Measurements from ENCODE around the gene CD47.

Gene CD47

DNA sequence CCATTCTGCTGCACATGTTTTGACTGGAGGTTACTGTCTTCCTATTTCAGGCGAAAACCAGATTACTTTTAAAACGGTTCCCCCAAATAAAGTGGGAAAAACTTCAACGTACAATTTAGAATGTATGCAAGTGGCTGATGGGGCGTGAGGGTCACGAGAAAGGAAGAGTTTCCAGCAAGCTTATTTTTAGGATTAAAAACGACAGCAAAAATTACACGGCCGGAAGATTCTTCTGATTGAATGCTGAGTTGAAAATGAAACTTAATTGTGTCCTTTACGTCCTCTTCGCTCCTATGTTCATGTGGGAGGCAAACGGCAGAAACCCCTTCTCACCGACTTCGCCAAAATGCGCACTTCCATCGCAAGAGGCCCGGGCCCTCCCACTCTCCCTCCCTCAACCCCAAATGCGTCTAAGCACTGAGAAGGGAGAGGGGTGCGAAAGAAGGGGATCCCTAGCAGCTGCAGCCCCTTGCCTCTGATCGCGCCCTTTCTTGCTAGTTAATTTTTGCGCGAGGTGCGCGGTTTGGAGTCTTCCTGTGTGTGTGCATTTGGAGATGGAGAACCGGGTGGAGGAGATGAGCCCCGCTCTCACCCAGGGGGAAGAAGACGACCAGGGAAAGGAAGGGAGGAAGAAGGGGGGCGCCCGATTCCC is 656 bp downstream of the CD47 start:
- DNase-seq, result no peak

DNA sequence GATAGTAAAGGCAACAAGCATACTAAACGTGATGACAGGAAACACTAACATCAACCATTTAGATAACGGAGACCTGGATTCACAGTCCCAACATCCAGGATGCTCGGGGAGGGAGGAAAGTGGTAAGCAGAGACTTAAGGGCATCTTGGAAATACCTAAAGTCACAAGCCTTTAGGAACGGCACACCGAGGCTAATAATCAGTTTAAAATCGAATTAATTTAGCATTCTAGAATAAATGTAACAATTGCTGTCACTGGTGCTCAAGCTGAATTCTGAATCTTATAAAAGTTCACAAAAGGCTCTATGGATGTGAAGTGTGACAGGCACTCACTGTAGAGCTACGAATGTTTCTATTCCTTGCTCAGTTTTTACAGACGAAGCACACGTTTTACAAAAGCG is 1.3 kb downstream of the CD47 start:
- DNase-seq, result no peak

DNA sequence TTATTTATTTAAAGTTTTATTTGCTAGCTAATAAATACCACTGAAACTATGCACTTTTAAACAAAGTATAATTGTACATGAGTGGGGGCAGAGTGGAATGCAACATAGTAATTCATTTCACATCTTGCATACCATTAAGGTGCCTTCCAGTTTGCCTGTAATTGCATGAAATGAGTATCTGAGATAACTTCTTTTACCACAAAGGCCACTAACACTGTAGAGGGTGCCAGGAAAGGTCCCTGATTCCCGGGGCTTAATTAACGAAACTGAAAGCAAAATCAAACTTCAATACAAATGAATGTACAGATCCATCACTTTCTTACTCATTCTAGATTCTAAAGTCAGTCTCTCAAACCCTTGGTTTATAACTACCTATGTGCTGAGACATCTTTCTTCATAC is 2.1 kb downstream of the CD47 start:
- DNase-seq, result no peak

DNA sequence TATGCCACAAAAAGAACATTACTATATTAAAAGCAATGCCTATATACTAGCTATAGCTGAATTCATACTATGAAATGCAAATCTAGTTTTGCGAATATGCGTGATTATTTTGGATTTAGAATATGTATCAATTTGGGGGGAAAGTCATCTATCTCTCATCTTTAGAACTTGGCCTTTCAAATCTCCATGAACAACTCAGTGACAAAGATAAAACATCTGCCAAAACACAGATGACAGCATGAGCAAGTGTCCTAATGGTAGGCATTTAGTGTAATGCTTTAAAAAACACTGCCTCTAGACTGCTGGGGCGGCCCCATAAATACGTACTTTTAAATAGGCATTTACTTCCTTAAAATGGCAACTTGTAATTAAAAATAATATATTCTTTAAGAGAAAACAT is 2.7 kb downstream of the CD47 start:
- DNase-seq, result no peak

DNA sequence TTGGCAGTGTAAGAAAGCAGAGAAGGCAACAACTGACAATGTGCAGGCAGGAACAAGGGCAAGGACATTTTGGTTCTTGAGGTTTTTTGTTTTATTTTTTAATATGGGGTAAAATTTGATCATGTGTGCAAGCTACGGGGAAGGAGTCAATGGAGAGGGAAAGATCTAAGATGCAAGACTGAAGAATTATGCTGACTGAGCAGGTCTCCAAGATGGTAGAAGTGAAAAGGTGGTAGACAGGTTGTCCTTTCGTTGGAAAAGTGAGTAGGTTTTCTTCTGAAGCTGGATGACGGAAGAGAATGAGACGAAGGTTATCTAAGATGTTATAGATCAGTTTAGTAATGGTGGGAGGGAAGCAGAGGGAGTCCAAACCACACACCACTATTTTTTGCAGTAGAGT is 4.2 kb downstream of the CD47 start:
- DNase-seq, result no peak

DNA sequence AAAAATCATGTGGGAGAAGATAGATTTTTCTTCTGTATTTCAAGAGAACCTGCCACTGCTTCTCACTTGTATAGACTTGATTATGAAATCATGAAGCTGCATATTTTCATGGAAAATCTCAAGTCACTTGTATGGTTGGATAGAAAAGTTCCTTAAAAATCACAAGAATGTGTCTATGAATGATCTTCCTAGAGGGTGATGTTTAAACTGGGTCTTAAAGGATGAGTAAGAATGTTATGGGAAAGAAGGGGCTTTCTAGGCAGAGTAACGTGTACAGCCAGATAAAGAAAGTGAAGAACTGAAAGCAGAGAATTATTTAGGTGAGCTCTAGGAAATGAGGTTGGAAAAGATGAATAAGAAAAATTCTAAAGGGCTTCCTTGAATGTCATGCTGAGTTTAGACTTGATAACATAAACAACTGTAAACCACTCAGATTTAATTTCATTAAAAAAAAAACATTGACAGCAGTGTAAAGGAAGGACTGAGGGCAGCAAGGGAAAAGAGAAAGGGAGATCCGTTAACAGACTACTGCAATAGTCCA is 5.0 kb downstream of the CD47 start:
- no peak for DNase-seq

DNA sequence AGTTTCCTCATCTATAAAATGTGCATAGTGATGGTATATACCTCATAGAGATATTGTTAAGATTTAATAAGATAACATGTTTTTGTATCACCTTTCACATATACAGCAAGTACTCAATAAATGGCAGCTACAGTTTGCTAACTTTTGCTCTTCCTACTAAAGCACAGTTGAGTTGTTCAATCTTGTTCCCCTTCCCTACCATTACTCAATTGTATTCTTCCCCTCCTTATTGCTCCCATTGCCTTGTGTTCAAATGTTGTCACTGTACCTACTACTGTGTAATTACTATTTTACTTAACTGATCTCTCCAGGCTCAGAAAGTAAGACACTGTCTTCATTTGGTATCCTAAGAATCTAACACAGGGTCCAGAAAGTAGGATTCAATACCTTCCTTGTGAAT is 5.5 kb downstream of the CD47 start:
- DNase-seq, result no peak

DNA sequence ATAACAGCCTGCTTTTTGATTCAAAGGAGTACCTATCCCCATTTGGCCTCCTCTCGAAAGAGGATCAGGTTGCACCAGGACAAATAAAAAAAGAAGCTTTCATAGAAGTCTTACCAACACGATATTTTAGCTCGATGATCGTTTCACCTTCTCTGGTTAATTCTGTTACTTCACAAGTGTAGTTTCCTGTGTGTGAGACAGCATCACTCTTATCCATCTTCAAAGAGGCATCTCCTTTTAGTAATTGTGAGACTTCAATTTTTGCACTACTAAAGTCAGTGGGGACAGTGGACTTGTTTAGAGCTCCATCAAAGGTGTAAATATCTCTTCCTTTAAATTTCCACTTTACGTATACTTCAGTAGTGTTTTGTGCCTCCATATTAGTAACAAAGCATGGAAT is 11.0 kb downstream of the CD47 start:
- DNase-seq, result no peak

DNA sequence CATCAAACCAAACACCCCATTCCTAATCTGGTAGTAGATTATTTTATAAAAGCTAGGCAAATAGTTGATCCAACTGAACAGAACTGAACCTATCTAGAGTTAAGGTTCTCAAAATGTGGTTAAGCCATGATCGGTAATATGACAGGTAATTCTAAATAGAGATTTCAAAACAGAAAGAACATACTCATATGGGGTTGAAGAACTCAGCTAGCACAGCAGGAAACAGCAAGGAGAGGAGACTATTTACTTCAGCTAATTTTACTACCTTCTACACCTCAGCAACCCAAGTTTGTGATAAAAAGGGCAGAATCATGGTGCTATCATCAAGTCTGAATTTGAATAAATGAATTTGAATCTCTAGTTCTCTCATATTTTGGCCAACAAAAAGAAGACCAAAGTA is 11.8 kb downstream of the CD47 start:
- no peak for DNase-seq

DNA sequence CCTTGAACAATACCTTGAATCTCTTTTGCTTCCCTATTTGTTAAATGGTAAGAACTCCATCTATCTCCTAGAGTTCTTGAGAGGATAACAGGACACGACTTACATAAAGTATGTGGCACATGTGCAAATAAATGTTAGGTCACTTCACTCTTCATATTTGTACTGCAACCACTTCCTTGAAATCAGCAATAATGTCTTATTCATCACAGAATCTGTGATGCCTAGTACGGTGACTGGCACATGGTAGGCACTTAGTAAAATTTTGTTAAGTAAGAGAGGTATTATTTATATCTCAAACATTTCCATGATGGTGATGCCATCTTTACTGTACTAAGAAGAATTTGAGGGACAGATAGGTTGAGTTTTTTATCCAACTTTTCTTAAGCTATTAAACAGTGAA is 14.3 kb downstream of the CD47 start:
- DNase-seq, result no peak

DNA sequence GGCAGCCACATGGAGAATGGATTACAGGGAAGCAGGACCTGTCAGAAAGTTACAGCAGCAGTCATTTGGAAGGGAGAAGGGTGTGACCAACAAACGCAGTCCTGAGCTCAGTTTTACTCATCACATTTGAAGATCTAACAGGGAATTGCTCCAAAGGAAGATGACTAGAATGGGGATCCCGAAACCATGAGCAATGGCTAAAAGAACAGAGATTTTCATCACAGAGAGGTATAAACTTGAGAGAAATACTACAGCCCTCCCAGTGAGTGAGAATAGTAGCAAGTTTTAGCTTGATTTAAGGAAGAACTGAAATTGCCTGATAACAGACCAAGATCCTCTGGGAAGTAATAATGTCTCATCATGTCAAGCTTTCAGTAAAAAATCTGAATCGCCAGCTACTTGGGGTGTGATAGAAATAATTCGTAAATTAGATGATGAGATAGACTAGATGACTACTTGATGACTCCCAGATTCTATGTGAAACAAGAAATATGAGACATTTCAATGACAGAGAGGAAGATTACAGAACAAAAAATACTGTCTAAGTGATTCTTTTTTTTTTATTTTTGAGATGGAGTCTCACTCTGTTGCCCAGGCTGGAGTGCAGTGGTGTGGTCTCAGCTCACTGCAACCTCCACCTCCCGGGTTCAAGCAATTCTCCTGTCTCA is 16.9 kb downstream of the CD47 start:
- DNase-seq, result no peak

DNA sequence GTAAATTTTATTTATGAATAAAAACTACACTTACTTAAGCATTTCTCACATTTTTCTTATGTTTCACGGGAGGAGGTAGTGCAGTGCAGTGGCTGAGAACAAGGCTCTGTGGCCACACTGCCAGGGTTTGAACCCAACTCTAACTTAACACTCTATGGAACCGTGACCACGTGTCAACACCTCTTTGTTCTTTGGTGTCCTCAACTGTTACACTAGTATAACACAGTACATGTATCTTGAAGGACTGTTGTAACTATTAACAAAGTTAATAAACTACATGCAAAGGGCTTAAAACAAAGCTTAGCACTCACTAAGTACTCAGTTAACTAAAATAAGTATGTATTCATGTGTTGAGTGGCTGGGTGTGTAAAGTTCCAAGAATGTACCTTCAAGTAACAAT is 19.5 kb downstream of the CD47 start:
- no peak for DNase-seq

DNA sequence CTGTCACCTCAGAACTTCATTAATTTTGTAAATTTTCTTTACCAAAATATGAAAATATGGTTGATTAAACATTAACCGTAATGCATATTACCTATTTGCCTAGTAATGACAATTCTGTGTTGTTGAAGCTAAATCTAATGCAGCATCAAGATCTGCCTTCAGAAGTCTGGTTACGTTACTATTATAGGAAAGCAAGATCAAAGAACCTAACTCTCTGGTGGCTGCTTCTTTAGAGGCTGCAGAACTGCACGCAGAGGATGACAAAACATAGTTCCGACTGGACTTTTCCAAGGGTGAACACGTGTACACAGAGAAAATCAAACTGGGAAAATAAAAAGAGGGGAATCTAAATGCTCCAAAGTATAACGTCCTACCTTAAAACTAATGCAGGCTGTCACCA is 20.5 kb downstream of the CD47 start:
- DNase-seq, result no peak

DNA sequence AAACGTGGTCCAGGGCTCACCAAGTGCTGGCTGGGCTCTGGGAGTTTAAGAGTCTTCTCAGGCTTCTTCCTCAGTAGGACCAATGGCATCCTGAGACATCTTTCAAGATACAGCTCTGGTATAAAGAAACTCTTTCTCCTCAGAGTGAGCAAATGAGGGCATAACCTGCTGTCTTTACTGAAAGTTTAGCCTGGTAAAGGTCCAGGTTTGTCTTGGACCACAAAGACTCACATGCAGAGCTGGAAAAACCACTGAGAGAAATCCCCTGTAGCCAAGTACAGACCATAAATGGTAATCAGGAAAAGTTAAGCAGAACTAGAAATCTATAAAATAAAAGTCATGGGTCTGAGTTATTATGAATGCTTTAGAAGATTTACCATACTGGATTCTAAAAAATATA is 23.1 kb downstream of the CD47 start:
- no peak for DNase-seq

DNA sequence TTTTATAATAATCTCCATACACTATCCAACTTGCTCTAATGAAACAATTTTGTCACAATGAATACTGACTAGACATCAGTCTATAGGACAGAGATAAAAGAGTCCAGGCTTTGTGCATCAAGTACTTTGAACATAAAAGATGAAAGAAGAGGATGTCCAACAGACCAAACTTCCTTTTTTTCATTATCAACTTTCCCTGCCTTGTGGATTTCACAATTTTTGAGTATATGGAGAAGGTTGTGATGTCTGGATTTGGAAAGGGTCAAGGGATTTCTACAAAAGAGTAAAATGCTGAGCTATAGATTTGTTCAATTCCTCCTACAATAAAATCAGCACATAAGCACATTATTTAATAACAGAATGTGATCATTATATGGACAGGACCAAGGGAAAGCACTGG is 25.7 kb downstream of the CD47 start:
- DNase-seq, result no peak

DNA sequence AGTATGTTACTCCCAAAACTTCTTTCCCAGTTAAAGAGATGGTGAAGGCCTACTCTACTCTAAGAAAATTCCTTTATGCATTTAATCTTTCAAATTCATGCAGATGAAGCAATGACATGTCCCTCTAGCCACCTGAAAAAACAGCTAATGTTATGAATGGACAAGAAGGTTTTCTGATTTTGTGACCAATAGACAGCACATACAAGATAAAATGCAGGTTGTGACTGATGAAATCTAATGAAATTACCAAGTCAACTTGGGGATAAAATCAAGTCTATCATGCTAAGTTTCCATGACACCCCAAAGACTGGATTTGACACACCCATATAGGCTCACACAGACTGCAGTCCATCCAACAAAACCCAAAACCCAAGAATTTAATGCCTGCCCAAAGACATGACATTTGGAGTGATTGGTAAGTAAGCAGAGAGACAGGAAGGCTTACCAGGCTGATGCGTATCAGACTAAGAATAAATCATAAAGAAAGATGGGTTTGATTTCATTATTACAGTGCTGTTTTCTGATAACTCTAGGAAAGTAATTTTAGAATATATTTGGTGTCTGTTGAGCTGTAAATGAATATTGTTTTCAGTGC is 26.4 kb downstream of the CD47 start:
- DNase-seq, result no peak

DNA sequence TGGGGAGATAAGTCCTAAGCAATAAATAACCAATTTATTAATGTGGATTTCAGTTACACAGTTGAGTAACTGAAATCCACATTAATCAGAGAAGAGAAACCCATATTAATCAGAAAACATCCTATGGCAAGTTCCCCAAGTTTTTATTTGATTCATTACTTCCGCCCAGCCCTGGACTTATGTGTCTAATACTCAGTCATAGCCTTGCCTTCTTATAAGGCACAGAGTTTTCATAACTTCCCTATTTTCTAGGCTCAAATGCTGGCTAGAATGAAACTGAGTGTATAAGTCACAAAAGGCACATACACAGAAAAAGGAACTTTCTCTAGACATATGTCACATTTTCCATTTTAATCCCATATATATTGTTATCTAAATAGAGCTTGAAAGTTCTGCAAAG is 28.8 kb downstream of the CD47 start:
- no peak for DNase-seq

DNA sequence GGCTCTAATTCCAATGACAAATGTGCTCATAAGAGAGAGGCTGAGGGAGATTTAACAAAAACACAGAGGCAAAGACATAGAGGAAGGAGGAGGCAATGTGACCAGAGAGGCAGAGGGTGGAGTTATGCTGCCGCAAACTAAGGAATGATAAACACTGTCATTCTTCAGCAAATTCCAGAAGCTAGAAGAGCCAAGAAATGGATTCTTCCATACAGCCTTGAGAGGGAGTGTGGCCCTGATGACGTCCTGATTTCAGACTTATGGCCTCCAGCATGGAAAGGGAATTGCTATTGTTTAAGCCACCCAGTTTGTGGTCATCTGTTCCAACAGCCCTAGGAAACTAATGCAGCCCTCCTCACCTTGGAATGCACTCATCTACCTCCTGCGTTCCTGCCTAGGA is 30.5 kb downstream of the CD47 start:
- no peak for DNase-seq

DNA sequence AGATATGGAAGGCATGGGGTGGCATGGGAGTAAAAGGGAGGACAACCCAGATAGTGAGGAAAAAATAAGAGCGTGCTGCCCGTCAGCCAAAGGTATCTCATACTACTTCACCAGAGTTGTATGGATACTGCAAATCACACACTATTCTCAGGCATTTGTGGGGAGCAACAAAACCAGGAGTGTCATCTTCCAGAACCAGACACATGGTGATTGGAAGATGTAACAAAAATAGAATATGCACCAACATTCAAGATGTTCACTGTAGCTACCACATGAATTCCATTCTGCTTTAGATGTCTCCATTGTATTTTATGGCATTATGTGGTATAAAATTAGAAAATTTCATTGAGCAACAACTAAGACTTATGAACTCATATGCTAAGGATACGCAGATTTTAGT is 34.9 kb downstream of the CD47 start:
- no peak for DNase-seq

DNA sequence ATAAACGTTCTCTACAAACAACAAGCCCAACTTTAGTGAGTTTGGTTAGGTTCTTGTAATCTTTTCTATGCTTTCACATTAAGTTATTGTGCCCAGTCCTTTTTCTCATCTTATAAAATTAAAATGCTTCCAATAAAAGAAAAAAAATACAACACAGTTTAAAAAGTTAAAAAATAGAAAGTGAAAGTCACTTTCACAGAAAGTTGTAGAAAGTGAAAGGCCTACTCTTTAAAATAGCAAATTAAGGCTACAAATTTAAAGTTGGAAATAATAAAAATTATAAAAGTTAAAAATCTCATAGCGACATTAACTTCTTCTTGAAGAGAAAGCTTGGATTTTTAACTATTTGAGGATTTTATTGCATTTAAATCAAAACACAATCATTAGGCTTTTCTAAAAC is 35.9 kb downstream of the CD47 start:
- DNase-seq, result no peak

DNA sequence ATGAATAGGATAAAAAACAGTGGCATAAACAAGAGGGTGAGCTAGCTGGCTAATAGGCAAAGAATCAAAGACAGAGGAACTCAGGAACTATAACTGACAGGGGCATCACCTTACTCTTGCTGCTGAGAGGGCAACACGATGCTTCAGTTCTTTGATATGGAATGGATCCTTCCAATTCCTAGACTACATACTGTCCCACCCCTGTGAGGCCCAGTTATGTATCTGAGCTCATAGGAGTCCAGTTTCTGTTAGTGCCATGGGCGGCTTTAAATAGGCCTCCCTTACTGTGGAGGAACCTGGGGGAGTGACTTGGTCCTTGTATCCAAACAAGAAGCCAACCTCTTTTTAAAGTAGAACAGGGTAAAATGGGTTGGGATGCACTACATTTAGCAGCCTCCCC is 37.3 kb downstream of the CD47 start:
- no peak for DNase-seq

DNA sequence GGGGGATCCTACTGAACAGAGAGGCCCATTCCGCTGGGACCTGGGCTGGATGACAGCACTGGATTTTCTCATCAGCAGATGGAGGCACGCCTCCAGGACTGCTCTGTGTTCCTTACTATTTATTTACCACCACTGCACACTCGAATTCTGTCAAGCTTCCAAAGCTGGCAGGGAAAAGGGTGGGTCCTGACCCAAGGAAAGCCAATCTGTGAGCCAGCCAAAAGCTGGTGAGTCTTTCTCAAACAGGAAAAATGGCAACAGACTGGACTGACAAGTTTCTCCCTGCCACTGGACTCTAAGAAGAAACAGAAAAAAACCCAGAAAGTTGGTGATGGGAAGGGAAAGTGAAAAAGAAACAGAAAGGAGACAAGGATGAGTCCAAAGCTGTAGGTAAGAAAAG is 37.8 kb downstream of the CD47 start:
- no peak for DNase-seq

DNA sequence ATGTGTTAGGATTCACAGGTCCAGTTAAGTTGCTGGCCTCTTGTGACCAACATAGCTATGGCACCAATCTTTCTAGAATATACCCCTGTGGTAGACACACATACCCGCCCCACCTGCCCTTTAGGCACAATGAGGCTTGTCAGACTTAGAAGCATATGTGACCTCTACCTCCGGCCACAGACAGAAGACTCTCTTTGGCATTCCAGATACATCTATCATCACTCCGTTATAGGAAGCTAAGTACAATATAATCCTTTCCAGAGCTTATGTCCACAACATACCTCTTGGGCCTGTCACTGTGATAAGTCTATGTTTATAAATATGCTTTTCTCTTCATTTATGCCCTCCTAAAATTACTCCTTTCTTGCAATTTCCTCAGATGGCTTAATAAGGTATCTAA is 39.8 kb downstream of the CD47 start:
- no peak for DNase-seq

DNA sequence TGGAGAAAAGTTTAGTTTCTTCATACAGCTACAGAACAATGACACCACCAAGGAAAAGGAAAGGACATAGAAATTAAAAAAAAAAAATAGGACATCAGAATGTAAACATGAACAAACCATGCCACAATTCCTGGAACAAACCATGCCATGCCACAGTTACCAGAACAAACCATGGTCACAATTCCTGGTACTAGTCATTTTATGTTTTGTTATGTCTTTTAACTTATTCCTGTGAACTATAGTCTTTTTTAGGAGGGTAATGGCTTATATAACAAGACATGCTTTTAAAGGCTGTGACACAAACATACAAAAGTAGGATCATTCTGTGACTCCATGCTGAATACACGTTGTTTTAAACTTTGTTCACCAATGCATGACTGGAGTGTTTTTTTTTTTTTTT is 42.8 kb downstream of the CD47 start:
- no peak for DNase-seq

DNA sequence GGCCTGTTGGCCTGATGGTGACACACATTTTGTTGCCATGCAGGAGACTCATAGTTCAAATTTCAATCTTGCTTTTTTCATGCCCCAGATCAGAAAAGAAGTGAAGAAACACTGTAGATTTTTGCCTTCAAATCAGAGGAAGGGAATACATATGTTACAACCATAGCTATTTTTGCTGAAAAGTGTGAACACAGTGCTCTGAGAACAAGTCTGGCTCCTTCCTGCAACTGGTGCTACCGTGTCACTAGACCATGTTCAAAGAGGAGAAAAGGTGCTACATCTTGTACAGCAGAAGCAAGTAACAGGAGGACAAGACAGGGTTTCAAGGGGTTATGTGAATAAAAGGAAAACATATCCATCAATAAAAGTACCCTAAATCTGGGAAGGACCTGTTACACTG is 44.6 kb downstream of the CD47 start:
- no peak for DNase-seq
